ENCODE measurements around the gene TSPYL2.

DNA sequence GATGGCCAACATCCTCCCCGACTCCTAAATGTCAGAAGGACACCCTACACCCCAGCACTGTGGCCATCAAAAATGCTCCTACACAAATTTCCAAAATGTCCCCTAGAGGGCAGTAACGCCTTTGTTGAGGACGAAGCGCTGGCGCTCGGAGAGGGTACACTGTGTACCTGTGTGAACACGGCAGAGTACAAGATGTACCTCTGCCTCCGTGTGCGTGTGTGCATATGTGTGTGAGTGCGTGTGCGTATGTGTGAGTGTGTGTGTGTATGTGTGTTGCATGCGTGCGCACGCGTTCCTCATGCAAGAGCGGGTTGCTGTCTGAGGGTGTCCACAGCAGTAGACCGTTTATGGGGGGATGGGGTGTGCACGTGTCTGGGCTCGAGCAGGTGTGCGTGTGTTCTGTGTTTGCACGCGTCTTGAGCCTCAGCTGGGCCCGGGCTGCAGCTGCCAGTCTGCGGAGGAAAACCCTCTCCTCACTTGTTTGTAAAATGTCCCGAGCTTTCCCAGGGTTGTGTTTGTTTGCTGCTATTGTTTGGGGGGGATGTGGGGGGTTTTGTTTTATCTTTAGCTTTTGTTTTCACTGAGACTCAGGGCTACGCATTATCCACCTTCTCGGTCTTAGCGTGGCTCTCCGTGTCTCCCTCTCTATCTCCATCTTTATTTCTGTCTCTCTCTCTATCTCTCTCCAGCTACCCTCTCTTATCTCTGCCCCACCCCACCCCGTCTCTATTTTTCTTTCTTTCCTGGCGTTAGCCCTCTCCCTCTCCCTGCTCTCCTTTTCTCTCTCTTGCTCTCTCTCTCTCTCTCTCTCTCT lies 10.4 kb upstream of the TSPYL2 start:
- TF ChIP-seq, protein P1, sequence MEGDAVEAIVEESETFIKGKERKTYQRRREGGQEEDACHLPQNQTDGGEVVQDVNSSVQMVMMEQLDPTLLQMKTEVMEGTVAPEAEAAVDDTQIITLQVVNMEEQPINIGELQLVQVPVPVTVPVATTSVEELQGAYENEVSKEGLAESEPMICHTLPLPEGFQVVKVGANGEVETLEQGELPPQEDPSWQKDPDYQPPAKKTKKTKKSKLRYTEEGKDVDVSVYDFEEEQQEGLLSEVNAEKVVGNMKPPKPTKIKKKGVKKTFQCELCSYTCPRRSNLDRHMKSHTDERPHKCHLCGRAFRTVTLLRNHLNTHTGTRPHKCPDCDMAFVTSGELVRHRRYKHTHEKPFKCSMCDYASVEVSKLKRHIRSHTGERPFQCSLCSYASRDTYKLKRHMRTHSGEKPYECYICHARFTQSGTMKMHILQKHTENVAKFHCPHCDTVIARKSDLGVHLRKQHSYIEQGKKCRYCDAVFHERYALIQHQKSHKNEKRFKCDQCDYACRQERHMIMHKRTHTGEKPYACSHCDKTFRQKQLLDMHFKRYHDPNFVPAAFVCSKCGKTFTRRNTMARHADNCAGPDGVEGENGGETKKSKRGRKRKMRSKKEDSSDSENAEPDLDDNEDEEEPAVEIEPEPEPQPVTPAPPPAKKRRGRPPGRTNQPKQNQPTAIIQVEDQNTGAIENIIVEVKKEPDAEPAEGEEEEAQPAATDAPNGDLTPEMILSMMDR (IDR thresholded peaks at IDR 0.05) = peak; percentile 40 to 77 (median 72)
- TF ChIP-seq POLR2A (IDR thresholded peaks at IDR 0.05) = peak; percentile 39

Measured in ovary (tissue), 3 donors.